H9 (cell line): Measurements from ENCODE around the gene KLK10. TPM values are rescaled to one million over a fixed set of nuclear protein-coding genes. Genes with fewer than 3 reads are reported as not detected.

Experiments
- DNase-seq: peaks from one replicate; pipeline ENCODE4 v3.0.0-alpha.2; 2017
- H2AFZ ChIP-seq: one replicate; pipeline ENCODE4 v1.6.1; 2013; ENCODE audit warnings: mild to moderate bottlenecking, low read length, control low read depth, moderate library complexity
- H2AK5ac ChIP-seq: 2 replicates; pipeline ENCODE4 v1.6.1; 2013; ENCODE audit warnings: low read length, control low read depth, mixed read lengths; ENCODE audit not compliant: insufficient read length
- H2BK120ac ChIP-seq: one replicate; pipeline ENCODE4 v1.6.1; 2013; ENCODE audit warnings: low read depth, mild to moderate bottlenecking, low read length, control low read depth, inconsistent platforms; ENCODE audit not compliant: poor library complexity, severe bottlenecking
- H2BK12ac ChIP-seq: 2 replicates; pipeline ENCODE4 v1.6.1; 2013; ENCODE audit warnings: low read length, control low read depth, mixed read lengths, low read depth; ENCODE audit not compliant: insufficient read length
- H2BK15ac ChIP-seq: 2 replicates; pipeline ENCODE4 v1.6.1; 2013; ENCODE audit warnings: low read depth, low read length, control low read depth
- H2BK20ac ChIP-seq: one replicate; pipeline ENCODE4 v1.6.1; 2013; ENCODE audit warnings: low read depth, mild to moderate bottlenecking, low read length, control low read depth, inconsistent platforms; ENCODE audit not compliant: poor library complexity, severe bottlenecking
- H2BK5ac ChIP-seq: 2 replicates; pipeline ENCODE4 v1.6.1; 2013; ENCODE audit warnings: low read length, control low read depth, mixed read lengths; ENCODE audit not compliant: insufficient read length
- H3K14ac ChIP-seq: 2 replicates; pipeline ENCODE4 v1.6.1; 2013; ENCODE audit warnings: low read length, control low read depth; ENCODE audit not compliant: insufficient read depth
- H3K18ac ChIP-seq: 2 replicates; pipeline ENCODE4 v1.6.1; 2013; ENCODE audit warnings: low read depth, mild to moderate bottlenecking, mixed read lengths, low read length, control low read depth; ENCODE audit not compliant: insufficient read length
- H3K23ac ChIP-seq: 2 replicates; pipeline ENCODE4 v1.6.1; 2013; ENCODE audit warnings: low read length, control low read depth, mixed read lengths, low read depth; ENCODE audit not compliant: insufficient read length
- H3K23me2 ChIP-seq: 2 replicates; pipeline ENCODE4 v1.6.1; 2013; ENCODE audit warnings: low read depth, mild to moderate bottlenecking, mixed read lengths, low read length, control low read depth; ENCODE audit not compliant: insufficient read length, poor library complexity, severe bottlenecking
- H3K27ac ChIP-seq: 2 replicates; pipeline ENCODE4 v1.5.1; 2013; ENCODE audit warnings: low read length, control low read depth, mixed read lengths, low read depth; ENCODE audit not compliant: insufficient read length
- H3K27me3 ChIP-seq: 2 replicates; pipeline ENCODE4 v1.6.1; 2013; ENCODE audit warnings: low read length, control low read depth, inconsistent platforms; ENCODE audit not compliant: insufficient read depth
- H3K4ac ChIP-seq: 2 replicates; pipeline ENCODE4 v1.6.1; 2013; ENCODE audit warnings: low read depth, mild to moderate bottlenecking, control low read depth, inconsistent platforms, low read length, moderate library complexity
- H3K4me1 ChIP-seq: 2 replicates; pipeline ENCODE4 v1.6.1; 2013; ENCODE audit warnings: low read length, control low read depth, inconsistent platforms; ENCODE audit not compliant: insufficient read depth
- H3K4me2 ChIP-seq: 2 replicates; pipeline ENCODE4 v1.6.1; 2013; ENCODE audit warnings: low read length, control low read depth, mixed read lengths; ENCODE audit not compliant: insufficient read length, insufficient read depth
- H3K56ac ChIP-seq: 2 replicates; pipeline ENCODE4 v1.6.1; 2013; ENCODE audit warnings: low read depth, mild to moderate bottlenecking, mixed read lengths, low read length, control low read depth; ENCODE audit not compliant: insufficient read length
- H3K79me1 ChIP-seq: 2 replicates; pipeline ENCODE4 v1.6.1; 2013; ENCODE audit warnings: low read depth, mild to moderate bottlenecking, moderate library complexity, low read length, control low read depth, inconsistent platforms; ENCODE audit not compliant: insufficient read depth, poor library complexity, severe bottlenecking
- H3K79me2 ChIP-seq: 2 replicates; pipeline ENCODE4 v1.6.1; 2013; ENCODE audit warnings: low read length, control low read depth, inconsistent platforms; ENCODE audit not compliant: insufficient read depth
- H3K9ac ChIP-seq: 2 replicates; pipeline ENCODE4 v1.6.1; 2013; ENCODE audit warnings: low read length, control low read depth, mixed read lengths; ENCODE audit not compliant: insufficient read length; ENCODE audit errors: extremely low read depth
- H3K9me3 ChIP-seq: one replicate; pipeline ENCODE4 v1.6.1; 2013; ENCODE audit warnings: low read depth, low read length, inconsistent platforms; ENCODE audit not compliant: control insufficient read depth
- H3T11ph ChIP-seq: one replicate; pipeline ENCODE4 v1.6.1; 2013; ENCODE audit warnings: mild to moderate bottlenecking, low read length, control low read depth, inconsistent platforms
- H4K20me1 ChIP-seq: one replicate; pipeline ENCODE4 v1.6.1; 2013; ENCODE audit not compliant: control insufficient read depth, insufficient read length, insufficient read depth
- H4K5ac ChIP-seq: 2 replicates; pipeline ENCODE4 v1.6.1; 2013; ENCODE audit warnings: low read depth, mild to moderate bottlenecking, mixed read lengths, low read length, control low read depth; ENCODE audit not compliant: insufficient read length
- H4K8ac ChIP-seq: replicated peaks from 2 replicates; pipeline ENCODE4 v1.6.1; 2013; ENCODE audit warnings: low read length, control low read depth, mixed read lengths, low read depth; ENCODE audit not compliant: insufficient read length
- H4K91ac ChIP-seq: 2 replicates; pipeline ENCODE4 v1.6.1; 2013; ENCODE audit warnings: low read depth, mild to moderate bottlenecking, moderate library complexity, mixed read lengths, low read length, control low read depth; ENCODE audit not compliant: insufficient read length
- H3K27ac Mint-ChIP-seq, 3 experiments: 2 replicates in 2 of 3; 3 replicates in 1 of 3; pipeline ENCODE4 v1.8.0; 2020 to 2021; ENCODE audit warnings: mixed read lengths in 3 of 3, mild to moderate bottlenecking in 1 of 3, moderate library complexity in 1 of 3
- H3K27me3 Mint-ChIP-seq: 2 replicates; pipeline ENCODE4 v1.8.0; 2021; ENCODE audit warnings: low read depth, mild to moderate bottlenecking, moderate library complexity, mixed read lengths
- H3K36me3 Mint-ChIP-seq, 3 experiments: 2 replicates in 2 of 3; 3 replicates in 1 of 3; pipeline ENCODE4 v1.8.0; 2020 to 2021; ENCODE audit warnings: low read depth in 3 of 3, mixed read lengths in 3 of 3; ENCODE audit not compliant: insufficient read depth in 1 of 3
- H3K4me1 Mint-ChIP-seq, 2 experiments: 2 replicates each; pipeline ENCODE4 v1.8.0; 2020; ENCODE audit warnings: mixed read lengths in 2 of 2
- H3K4me3 Mint-ChIP-seq, 2 experiments: 2 replicates in 1 of 2; 3 replicates in 1 of 2; pipeline ENCODE4 v1.8.0; 2020 to 2021; ENCODE audit warnings: mild to moderate bottlenecking in 2 of 2, mixed read lengths in 2 of 2, moderate library complexity in 1 of 2
- H3K9me3 Mint-ChIP-seq, 2 experiments: 2 replicates in 1 of 2; 3 replicates in 1 of 2; pipeline ENCODE4 v1.8.0; 2020; ENCODE audit warnings: mild to moderate bottlenecking in 2 of 2, mixed read lengths in 2 of 2, moderate library complexity in 1 of 2
- CTCF ChIP-seq: fragments of 200-600 bp; sonication (generic); conservative IDR thresholded peaks from 3 replicates; pipeline ENCODE4 v1.8.0; 2021; ENCODE audit warnings: antibody characterized with exemption, mild to moderate bottlenecking
- WGBS: extraction: QIAGEN DNeasy Blood & Tissue Kit; methylation state at CpG from one replicate; pipeline ENCODE4 v1.1.7; 2013; ENCODE audit warnings: missing lambda C conversion rate, low lambda C conversion rate, mixed read lengths; ENCODE audit not compliant: insufficient read length; ENCODE audit errors: extremely low coverage; 5-methylcytosine and 5-hydroxymethylcytosine counted together
- total RNA-seq: library from RNA; stranded (reverse); gene quantifications from 2 replicates; pipeline ENCODE4 v1.2.1, GENCODE V29; 2021

Gene KLK10
- total RNA-seq, 1 experiment from 2014 or later = 1.3 TPM

- H4K20me1 ChIP-seq = no peaks in the 10 kb centered on the region
- H3K23me2 ChIP-seq = no peaks in the 10 kb centered on the region
- H3K27me3 ChIP-seq = no peaks in the 10 kb centered on the region
- H3K4me1 Mint-ChIP-seq = peaks cover 29 to 40% of the 10 kb centered on the region in 2 experiments
- H2BK12ac ChIP-seq = no peak overlapping the region
- no peak overlapping the region for H2BK5ac ChIP-seq
- H3K27me3 Mint-ChIP-seq = peaks cover 30% of the 10 kb centered on the region
- H4K91ac ChIP-seq = no peak overlapping the region
- no peaks in the 10 kb centered on the region for H3K79me1 ChIP-seq
- H3K9ac ChIP-seq = no peak overlapping the region
- no peak overlapping the region for H2BK120ac ChIP-seq
- H2BK20ac ChIP-seq = no peak overlapping the region
- H3K4me3 Mint-ChIP-seq = no peak overlapping the region
- H2AFZ ChIP-seq = no peak overlapping the region
- H3K18ac ChIP-seq = no peak overlapping the region
- H3K14ac ChIP-seq = no peak overlapping the region
- H3K36me3 Mint-ChIP-seq = no peaks in the 10 kb centered on the region
- H3T11ph ChIP-seq = no peak overlapping the region
- H4K8ac ChIP-seq = no peak overlapping the region
- no peaks in the 10 kb centered on the region for H3K79me2 ChIP-seq
- H3K4me1 ChIP-seq = peaks cover 6% of the 10 kb centered on the region; the same call in 1 of the 2 replicates
- no CpG with 5 or more reads among the region's 4 CpGs for WGBS
- no peak overlapping the region for H3K4me2 ChIP-seq
- no peak overlapping the region for H3K27ac ChIP-seq
- no peaks in the 10 kb centered on the region for H3K9me3 ChIP-seq
- no peak overlapping the region for H3K4ac ChIP-seq
- no peaks in the 10 kb centered on the region for H3K9me3 Mint-ChIP-seq
- no peak for TF ChIP-seq CTCF
- H2AK5ac ChIP-seq = no peak overlapping the region
- H3K27ac Mint-ChIP-seq = no peak overlapping the region
- no peak for DNase-seq
- H4K5ac ChIP-seq = no peak overlapping the region
- H2BK15ac ChIP-seq = no peak overlapping the region
- no peak overlapping the region for H3K23ac ChIP-seq
- H3K56ac ChIP-seq = no peak overlapping the region
Measured at GRCh38 chr19:50982186-50982585, 37.3 kb downstream of the KLK10 start.
